ENCODE results near the gene TRAPPC2B.
"Not testable (repeated sequence)": the region's sequence is repeated elsewhere in the genome, so short reads cannot be mapped to it uniquely, and the experiment has no call there.

The TRAPPC2B gene

GRCh38 chr19:57363688-57364181 lies 384 bp downstream of the TRAPPC2B start:
- no peak for TF ChIP-seq CTCF (conservative IDR thresholded peaks at IDR 0.05; ENCODE audit: low read depth, low read length)
- no peak for DNase-seq (ENCODE audit: low read depth)
- H3K4me3 ChIP-seq (ENCODE audit: low read length), result peak overlapping the region; percentile 82

- no peak for TF ChIP-seq CTCF (conservative IDR thresholded peaks at IDR 0.05; ENCODE audit: low read depth, low read length)
- no peak for DNase-seq (ENCODE audit: low read depth)
- H3K4me3 ChIP-seq (ENCODE audit: low read length), result no peak overlapping the region
Measured at GRCh38 chr19:57366776-57367175, 3.4 kb downstream of the TRAPPC2B start.

- DNase-seq (ENCODE audit: low read depth), result no peak
- no peak overlapping the region for H3K4me3 ChIP-seq (ENCODE audit: low read length)
- no peak for TF ChIP-seq CTCF (conservative IDR thresholded peaks at IDR 0.05; ENCODE audit: low read depth, low read length)
Measured at GRCh38 chr19:57374179-57374578, 10.8 kb downstream of the TRAPPC2B start.

GRCh38 chr19:57374647-57375046 lies 11.3 kb downstream of the TRAPPC2B start:
- DNase-seq (ENCODE audit: low read depth); H3K4me3 ChIP-seq (ENCODE audit: low read length): not testable (repeated sequence)

GRCh38 chr19:57376151-57376550 lies 12.8 kb downstream of the TRAPPC2B start:
- H3K4me3 ChIP-seq (ENCODE audit: low read length), result no peak overlapping the region
- no peak for TF ChIP-seq CTCF (conservative IDR thresholded peaks at IDR 0.05; ENCODE audit: low read depth, low read length)
- no peak for DNase-seq (ENCODE audit: low read depth)

- H3K4me3 ChIP-seq (ENCODE audit: low read length), result no peak overlapping the region
- no peak for TF ChIP-seq CTCF (conservative IDR thresholded peaks at IDR 0.05; ENCODE audit: low read depth, low read length)
- DNase-seq (ENCODE audit: low read depth), result no peak
Measured at GRCh38 chr19:57377498-57378146, 14.3 kb downstream of the TRAPPC2B start.

- DNase-seq (ENCODE audit: low read depth), result no peak
- H3K4me3 ChIP-seq (ENCODE audit: low read length), result no peak overlapping the region
- no peak for TF ChIP-seq CTCF (conservative IDR thresholded peaks at IDR 0.05; ENCODE audit: low read depth, low read length)
Measured at GRCh38 chr19:57380923-57381322, 17.6 kb downstream of the TRAPPC2B start.
